Measurements from ENCODE around the gene FAM98A. TPM values are rescaled to one million over a fixed set of nuclear protein-coding genes. Genes with fewer than 3 reads are reported as not detected.

Gene FAM98A
- total and polyA plus RNA-seq, 9 of the 15 experiments (the other 6 are each of a cell fraction or from before 2014, with no cell fraction given): 16.5 to 238 (median 44.6) TPM

DNA sequence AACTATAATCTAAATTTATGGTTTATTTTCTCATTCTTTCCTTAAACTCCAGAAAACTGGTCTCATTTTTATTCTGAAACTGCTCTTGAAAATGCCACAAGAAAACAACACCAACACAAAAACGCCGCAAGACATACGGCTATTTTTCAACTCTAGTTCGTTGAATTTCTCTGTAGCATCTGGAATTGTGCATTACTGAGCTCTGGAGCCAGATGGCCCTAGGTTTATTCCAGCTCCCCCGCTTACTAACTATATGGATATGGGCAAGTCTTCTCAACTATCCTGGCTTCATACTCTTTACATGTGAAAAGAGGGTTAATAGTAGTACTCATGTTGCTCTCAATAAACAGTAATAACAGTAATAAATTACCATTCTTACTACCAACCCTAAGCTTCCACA is 19.9 kb downstream of the FAM98A start:
- Histone ChIP-seq H3K9me1 (ENCODE audit: control insufficient read depth, insufficient read depth, low read length) (no peaks in the 10 kb centered on the region), H3K27me3 (ENCODE audit: control insufficient read depth in 2 of 2, insufficient read depth in 2 of 2, low read length in 2 of 2) (no peaks in the 10 kb centered on the region), H3K4me3 (no peak overlapping the region), H3K9ac (ENCODE audit: insufficient read depth in 1 of 2, low read depth in 2 of 2, low read length in 2 of 2) (no peak overlapping the region), H4K20me1 (replicated peaks; ENCODE audit: control insufficient read depth, insufficient read depth, low read length) (no peaks in the 10 kb centered on the region), H3K9me3 (replicated peaks; ENCODE audit: control insufficient read depth, insufficient read depth, low read depth, low read length) (no peaks in the 10 kb centered on the region), H3K4me1 (replicated peaks in 1 of 2; ENCODE audit: control insufficient read depth in 2 of 2, insufficient read depth in 2 of 2, low read length in 2 of 2) (no peaks in the 10 kb centered on the region), H3K4me2 (ENCODE audit: insufficient read depth, low read length) (no peak overlapping the region), H3K27ac (ENCODE audit: extremely low read depth, low read depth, low read length) (no peak overlapping the region), H3K36me3 (ENCODE audit: control insufficient read depth, insufficient read depth, low read length) (peaks cover 13% of the 10 kb centered on the region; the same call in 2 of the 3 replicates), H3K79me2 (ENCODE audit: control insufficient read depth, insufficient read depth, low read length) (no peaks in the 10 kb centered on the region), H2AFZ (ENCODE audit: low read depth, low read length) (no peak overlapping the region)
- no peak for FAIRE-seq
- CTCF ChIA-PET (ENCODE audit: low intra/inter-chr PET ratio): no interaction called here
- ATAC-seq: no peak
- BruUV-seq (replicated peaks): no TSS peak
- WGBS (ENCODE audit: insufficient coverage, low coverage, missing lambda C conversion rate): 71% methylated on average over 5 of the region's 5 CpGs
- DNase-seq (ENCODE audit: extremely low read depth in 1 of 4, low spot score in 3 of 4): no peak
- intact Hi-C loops (cut with micrococcal nuclease) (no loop called here), in situ Hi-C loops (cut with MboI) (loop anchor here (5.0 to 25.0 kb wide), 4 partner anchors 97 to 817 kb away; partner anchors contain the start of gene LTBP1)
- POLR2A ChIA-PET: no interaction called here
- TF ChIP-seq, protein P1, sequence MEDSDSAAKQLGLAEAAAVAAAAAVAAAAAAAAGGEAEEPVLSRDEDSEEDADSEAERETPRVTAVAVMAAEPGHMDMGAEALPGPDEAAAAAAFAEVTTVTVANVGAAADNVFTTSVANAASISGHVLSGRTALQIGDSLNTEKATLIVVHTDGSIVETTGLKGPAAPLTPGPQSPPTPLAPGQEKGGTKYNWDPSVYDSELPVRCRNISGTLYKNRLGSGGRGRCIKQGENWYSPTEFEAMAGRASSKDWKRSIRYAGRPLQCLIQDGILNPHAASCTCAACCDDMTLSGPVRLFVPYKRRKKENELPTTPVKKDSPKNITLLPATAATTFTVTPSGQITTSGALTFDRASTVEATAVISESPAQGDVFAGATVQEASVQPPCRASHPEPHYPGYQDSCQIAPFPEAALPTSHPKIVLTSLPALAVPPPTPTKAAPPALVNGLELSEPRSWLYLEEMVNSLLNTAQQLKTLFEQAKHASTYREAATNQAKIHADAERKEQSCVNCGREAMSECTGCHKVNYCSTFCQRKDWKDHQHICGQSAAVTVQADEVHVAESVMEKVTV (CRISPR knock-in tag; IDR thresholded peaks at IDR 0.05): no peak
- TF ChIP-seq ZNF347 (CRISPR knock-in tag; IDR thresholded peaks at IDR 0.05; ENCODE audit: low read depth) (no peak), PCBP1 (IDR thresholded peaks at IDR 0.05; ENCODE audit: low read depth, low read length, poor library complexity, severe bottlenecking) (no peak), E2F4 (CRISPR knock-in tag; IDR thresholded peaks at IDR 0.05; ENCODE audit: low read depth) (no peak), ZNF57 (CRISPR knock-in tag; IDR thresholded peaks at IDR 0.05) (no peak), ARNT (IDR thresholded peaks at IDR 0.05) (no peak), CBX8 (IDR thresholded peaks at IDR 0.05; ENCODE audit: borderline replicate concordance, extremely low read depth, low read depth, low read length, poor library complexity, severe bottlenecking) (no peak), KDM1A (IDR thresholded peaks at IDR 0.05) (no peak), POLR3A (IDR thresholded peaks at IDR 0.05; ENCODE audit: borderline replicate concordance, extremely low read depth, insufficient read depth, insufficient read length) (no peak), E4F1 (CRISPR knock-in tag; IDR thresholded peaks at IDR 0.05; ENCODE audit: borderline replicate concordance) (no peak), XRCC3 (IDR thresholded peaks at IDR 0.05) (no peak), PHB2 (IDR thresholded peaks at IDR 0.05; ENCODE audit: low read depth) (no peak), FUS (optimal IDR thresholded peaks at IDR 0.05; ENCODE audit: low read depth, low read length) (no peak), NR2C2 (CRISPR knock-in tag; IDR thresholded peaks at IDR 0.05) (no peak), NR2C2 (tag; IDR thresholded peaks at IDR 0.05) (no peak)
- TF ChIP-seq, protein P2, sequence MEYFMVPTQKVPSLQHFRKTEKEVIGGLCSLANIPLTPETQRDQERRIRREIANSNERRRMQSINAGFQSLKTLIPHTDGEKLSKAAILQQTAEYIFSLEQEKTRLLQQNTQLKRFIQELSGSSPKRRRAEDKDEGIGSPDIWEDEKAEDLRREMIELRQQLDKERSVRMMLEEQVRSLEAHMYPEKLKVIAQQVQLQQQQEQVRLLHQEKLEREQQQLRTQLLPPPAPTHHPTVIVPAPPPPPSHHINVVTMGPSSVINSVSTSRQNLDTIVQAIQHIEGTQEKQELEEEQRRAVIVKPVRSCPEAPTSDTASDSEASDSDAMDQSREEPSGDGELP (CRISPR knock-in tag; IDR thresholded peaks at IDR 0.05; ENCODE audit: borderline replicate concordance): no peak
